AG04449 (cell line): ENCODE data around the gene MRTO4.
A peak's percentile ranks its signal among the peaks of the same experiment; 100 is the strongest.

Experiments
- CTCF ChIA-PET: fragments of 350-600 bp; formaldehyde crosslinking; extraction: SDS; loops from one replicate; lab custom pipeline; 2021; ENCODE audit warnings: antibody characterized with exemption; lab: Yijun Ruan, JAX
- POLR2A ChIA-PET: fragments of 400-600, 350-600 bp; formaldehyde crosslinking; extraction: SDS; loops from one replicate; lab custom pipeline; 2020; ENCODE audit warnings: antibody characterized with exemption, inconsistent platforms; lab: Yijun Ruan, JAX
- DNase-seq: peaks from one replicate; pipeline ENCODE4 v3.0.0-alpha.2; 2010; ENCODE audit warnings: low read depth, low spot score
- H3K4me3 ChIP-seq: 2 replicates; pipeline ENCODE4 v1.5.1; 2011; ENCODE audit warnings: low read depth, mild to moderate bottlenecking, control low read depth, low read length
- TF ChIP-seq, protein P1 (sequence below): IDR thresholded peaks from one replicate; pipeline ENCODE4 v1.5.1; 2011; ENCODE audit warnings: mild to moderate bottlenecking, moderate library complexity, low read length, control low read depth, inconsistent platforms; ENCODE audit not compliant: insufficient read depth; ENCODE audit errors: missing control alignments

The MRTO4 gene

DNA sequence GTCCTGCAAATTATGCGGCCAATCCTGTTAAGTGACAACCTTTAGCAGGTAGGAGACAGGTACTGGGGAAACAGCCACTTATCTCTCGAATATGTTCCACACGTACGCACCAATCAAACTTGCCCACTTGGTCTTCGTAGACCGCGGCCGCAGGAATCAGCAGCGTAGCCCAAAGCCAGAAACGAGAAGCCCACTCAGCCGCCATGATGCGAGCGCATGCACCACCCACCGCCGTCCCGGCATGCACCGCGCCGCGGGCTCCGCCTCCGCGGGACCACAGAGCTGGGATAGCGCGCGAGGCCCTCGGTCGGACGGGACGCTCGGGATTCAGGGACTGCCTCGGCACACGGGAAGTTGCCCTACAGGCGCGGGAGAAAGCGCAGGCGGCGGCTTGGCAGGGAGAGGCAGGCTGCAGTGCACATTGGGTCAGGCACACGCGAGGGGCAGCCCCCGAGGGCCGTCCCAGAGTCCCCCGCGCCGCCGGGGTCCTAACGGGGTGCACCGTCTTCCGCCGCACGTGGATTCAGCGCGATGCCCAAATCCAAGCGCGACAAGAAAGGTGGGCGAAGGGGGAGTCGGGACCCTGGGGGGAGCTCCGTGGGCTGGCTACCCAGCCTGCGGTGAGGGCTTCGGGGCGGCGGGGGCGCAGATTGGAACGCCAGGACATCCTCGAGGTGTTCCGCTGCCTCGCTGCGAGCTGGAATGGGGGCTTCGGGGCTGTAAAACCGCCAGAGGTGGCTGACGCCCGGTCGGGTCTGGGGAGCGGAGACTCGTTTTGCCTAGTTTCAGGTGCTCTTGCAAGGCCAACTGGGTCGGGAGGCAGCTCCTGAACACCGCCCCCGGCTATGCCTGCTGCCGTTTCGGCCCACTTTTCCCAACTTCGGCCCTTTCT, at the start of gene MRTO4, which contains the start of gene EMC1:
Gene MRTO4, plus strand, starts transcription at position 501 of the 892 bp plus-strand sequence. Its CDS starts 31 bp downstream, at position 532.
Gene EMC1, minus strand, starts transcription at position 220 of the 892 bp plus-strand sequence. Its CDS starts 15 bp downstream, at position 205.
- TF ChIP-seq, protein P1, sequence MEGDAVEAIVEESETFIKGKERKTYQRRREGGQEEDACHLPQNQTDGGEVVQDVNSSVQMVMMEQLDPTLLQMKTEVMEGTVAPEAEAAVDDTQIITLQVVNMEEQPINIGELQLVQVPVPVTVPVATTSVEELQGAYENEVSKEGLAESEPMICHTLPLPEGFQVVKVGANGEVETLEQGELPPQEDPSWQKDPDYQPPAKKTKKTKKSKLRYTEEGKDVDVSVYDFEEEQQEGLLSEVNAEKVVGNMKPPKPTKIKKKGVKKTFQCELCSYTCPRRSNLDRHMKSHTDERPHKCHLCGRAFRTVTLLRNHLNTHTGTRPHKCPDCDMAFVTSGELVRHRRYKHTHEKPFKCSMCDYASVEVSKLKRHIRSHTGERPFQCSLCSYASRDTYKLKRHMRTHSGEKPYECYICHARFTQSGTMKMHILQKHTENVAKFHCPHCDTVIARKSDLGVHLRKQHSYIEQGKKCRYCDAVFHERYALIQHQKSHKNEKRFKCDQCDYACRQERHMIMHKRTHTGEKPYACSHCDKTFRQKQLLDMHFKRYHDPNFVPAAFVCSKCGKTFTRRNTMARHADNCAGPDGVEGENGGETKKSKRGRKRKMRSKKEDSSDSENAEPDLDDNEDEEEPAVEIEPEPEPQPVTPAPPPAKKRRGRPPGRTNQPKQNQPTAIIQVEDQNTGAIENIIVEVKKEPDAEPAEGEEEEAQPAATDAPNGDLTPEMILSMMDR = no peak
- CTCF ChIA-PET = interaction anchor here (1.0 to 5.8 kb wide), 11 partner anchors 9 to 410 kb away, joined by 3 to 48 read pairs (median 4); partner anchors contain the start of gene SLC66A1
- DNase-seq = no peak
- POLR2A ChIA-PET = interaction anchor here (0.7 to 2.0 kb wide), 6 partner anchors 9 to 58 kb away, joined by 3 to 16 read pairs (median 4); no protein-coding TSS in a partner anchor
- H3K4me3 ChIP-seq = peak within 1 kb of the TSS; percentile 69

DNA sequence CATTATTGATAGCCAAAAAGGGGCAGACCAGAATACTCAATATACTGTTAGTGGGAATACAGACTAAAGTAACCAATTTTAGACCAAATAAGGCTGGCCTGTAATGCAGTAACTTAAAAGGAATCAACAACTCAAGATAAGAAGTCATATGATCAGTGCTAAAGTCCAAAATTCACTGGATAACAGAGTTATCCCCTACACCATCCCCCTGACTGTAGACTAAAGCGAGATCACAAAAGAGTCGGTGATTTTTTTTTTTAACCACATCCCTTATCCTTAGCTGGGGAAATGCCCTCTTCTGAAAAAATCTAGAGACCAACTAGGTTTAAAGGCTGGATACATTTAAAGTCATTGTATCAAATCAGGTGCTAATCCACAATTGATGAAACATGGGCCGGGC, 49.2 kb upstream of the MRTO4 start:
- CTCF ChIA-PET = interaction anchor here (0.9 kb wide), 1 partner anchor 451 kb away, joined by 3 read pairs; no protein-coding TSS in a partner anchor
- POLR2A ChIA-PET = no interaction called here

DNA sequence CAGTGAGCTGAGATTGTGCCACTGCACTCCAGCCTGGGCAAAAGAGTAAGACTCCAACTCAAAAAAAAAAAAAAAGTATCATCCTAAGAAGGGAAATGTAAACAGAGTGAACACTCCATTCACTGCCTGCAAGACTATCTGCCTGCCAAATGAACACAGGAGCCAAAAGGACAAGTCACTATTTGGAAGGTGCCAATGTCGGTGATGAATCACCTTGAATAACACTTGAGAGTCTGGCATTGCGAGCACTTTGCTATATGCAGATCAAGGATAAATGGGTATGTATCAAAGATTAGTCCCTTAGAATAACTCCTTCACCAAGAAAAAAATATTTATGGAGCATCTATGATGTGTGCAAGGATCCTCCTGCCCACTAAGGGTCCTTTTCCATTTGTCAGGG, 48.2 kb upstream of the MRTO4 start:
- ChIA-PET CTCF (interaction anchor here (0.9 kb wide), 1 partner anchor 450 kb away, joined by 3 read pairs; no protein-coding TSS in a partner anchor), POLR2A (no interaction called here)
- TF ChIP-seq, protein P1 = no peak
- H3K4me3 ChIP-seq = no peak overlapping the region
- no peak for DNase-seq

More for the DNA sequence above, 49.2 kb upstream of the MRTO4 start:
- DNase-seq = no peak
- TF ChIP-seq, protein P1 = no peak
- H3K4me3 ChIP-seq = no peak overlapping the region

DNA sequence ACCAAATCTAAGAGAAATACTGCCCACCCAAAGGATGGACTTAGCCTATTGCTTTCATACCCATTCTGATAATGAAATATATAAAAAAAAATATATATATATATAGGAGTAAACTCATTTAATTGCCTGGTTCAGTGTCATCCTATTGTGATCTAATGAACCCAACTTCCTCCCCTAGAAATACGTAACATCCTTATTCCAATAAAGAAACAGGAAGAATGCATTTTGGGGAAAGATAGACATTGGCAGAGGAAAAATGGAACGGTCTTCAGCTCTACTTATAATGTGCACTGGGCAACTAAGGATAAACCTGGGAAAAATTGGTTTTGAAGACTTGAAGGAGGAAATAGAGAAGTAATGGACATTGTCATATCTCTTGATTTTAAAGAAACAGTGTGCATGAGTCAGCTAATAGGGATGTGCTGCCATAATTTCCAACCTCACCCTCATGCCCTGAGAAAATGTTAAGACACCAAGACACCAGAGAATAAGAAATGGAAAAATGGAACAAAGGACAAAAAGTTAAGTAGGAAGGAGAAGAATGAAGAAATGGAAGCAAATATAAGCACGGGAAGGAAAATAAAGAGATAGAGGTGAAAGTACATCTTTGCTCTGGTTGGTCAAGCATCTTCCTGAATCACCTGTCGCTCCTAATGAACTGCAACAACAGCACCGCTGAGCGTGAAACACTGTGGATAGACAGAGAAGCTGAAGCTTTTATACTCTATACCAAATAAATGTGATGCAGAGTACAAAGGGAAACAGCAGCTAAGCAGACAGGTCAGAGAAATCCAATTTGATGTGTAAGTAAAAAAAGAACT, 46.9 kb upstream of the MRTO4 start:
- POLR2A ChIA-PET = no interaction called here
- H3K4me3 ChIP-seq = no peak overlapping the region
- CTCF ChIA-PET = interaction anchor here (0.8 to 1.8 kb wide), 3 partner anchors 23 to 37 kb away, joined by 3 to 6 read pairs (median 3); no protein-coding TSS in a partner anchor
- no peak for DNase-seq
- TF ChIP-seq, protein P1 = no peak

DNA sequence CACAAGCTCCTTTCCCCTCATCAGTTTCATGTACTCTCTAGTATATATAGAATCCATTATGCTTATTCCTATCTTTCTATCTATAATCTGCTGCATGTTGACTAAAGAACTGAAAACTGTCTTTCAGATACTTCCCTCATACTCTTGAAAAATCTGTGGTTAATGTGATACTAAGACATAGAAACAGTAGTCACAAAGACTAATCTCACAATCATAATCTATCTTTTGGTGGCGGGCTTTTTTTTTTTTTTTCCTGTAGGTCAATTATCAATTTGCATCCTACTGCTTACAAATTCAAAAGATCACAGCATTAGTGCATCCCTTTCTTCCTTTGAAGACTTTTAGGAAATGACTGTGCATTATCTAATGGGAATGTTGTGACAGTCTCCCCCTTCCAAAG, 46.2 kb upstream of the MRTO4 start:
- no peak for DNase-seq
- TF ChIP-seq, protein P1 = no peak
- CTCF ChIA-PET = interaction anchor here (0.8 to 1.8 kb wide), 3 partner anchors 24 to 37 kb away, joined by 3 to 6 read pairs (median 3); no protein-coding TSS in a partner anchor
- POLR2A ChIA-PET = interaction anchor here (0.6 kb wide), 1 partner anchor 1963 kb away, joined by 4 read pairs; no protein-coding TSS in a partner anchor
- no peak overlapping the region for H3K4me3 ChIP-seq
